A549 (cell line): ENCODE results near the gene CIAPIN1. TPM values are rescaled to one million over a fixed set of nuclear protein-coding genes. Genes with fewer than 3 reads are reported as not detected.

Experiments used
- ATAC-seq, 2 experiments: fragments of 200-7000 bp in 1 of 2; fragments of >200 bp in 1 of 2; cut with Nextera tagmentation in 1 of 2; cut with Tn5 transposase in 1 of 2; 3 replicates each; pipeline versions ENCODE4 v1.8.0 to v1.9.1; 2018 to 2020; ENCODE audit warnings: mild to moderate bottlenecking in 1 of 2, moderate library complexity in 1 of 2
- CTCF ChIA-PET: fragments of 300-600 bp; sonication (Branson Sonifier 250); formaldehyde crosslinking; extraction: SDS; loops from one replicate; lab custom pipeline; 2021; ENCODE audit warnings: antibody characterized with exemption, inconsistent platforms; lab: Yijun Ruan, JAX
- POLR2A ChIA-PET: fragments of 350-600 bp; formaldehyde crosslinking; extraction: SDS; loops from one replicate; lab custom pipeline; 2021; ENCODE audit warnings: antibody characterized with exemption, inconsistent platforms; lab: Yijun Ruan, JAX
- DNase-seq, 2 experiments: peaks; one replicate each; pipeline versions ENCODE4 v3.0.0 to v3.0.0-alpha.2; 2011 to 2016; ENCODE audit warnings: low read depth in 1 of 2, low spot score in 1 of 2
- FAIRE-seq: peaks from 2 replicates; lab custom pipeline; 2011; peaks lifted over from hg19 to GRCh38; lab: Jason Lieb, UNC
- H3K27ac ChIP-seq, 2 experiments: fragments of >200 bp; sonication (Bioruptor Twin); formaldehyde crosslinking; 3 replicates each; pipeline ENCODE4 v1.5.1; 2016 to 2017
- H3K4me1 ChIP-seq: fragments of >200 bp; sonication (Bioruptor Twin); formaldehyde crosslinking; 3 replicates; pipeline ENCODE4 v1.6.1; 2016
- H3K4me2 ChIP-seq: fragments of >200 bp; sonication (Bioruptor Twin); formaldehyde crosslinking; 3 replicates; pipeline ENCODE4 v1.6.1; 2016
- H3K4me3 ChIP-seq: fragments of >200 bp; sonication (Bioruptor Twin); formaldehyde crosslinking; 3 replicates; pipeline ENCODE4 v1.5.1; 2016
- H3K9me3 ChIP-seq: fragments of >200 bp; sonication (Bioruptor Twin); formaldehyde crosslinking; 3 replicates; pipeline ENCODE4 v1.6.1; 2016
- BCL3 ChIP-seq: fragments of >200 bp; sonication (Bioruptor Twin); formaldehyde crosslinking; IDR thresholded peaks from 3 replicates; pipeline ENCODE4 v1.6.1; 2016
- CBX2 ChIP-seq: fragments of 200-600 bp; sonication (generic); IDR thresholded peaks from 2 replicates; pipeline ENCODE4 v1.6.1; 2016; ENCODE audit warnings: low read depth, mild to moderate bottlenecking, borderline replicate concordance
- CBX8 ChIP-seq: fragments of 200-600 bp; sonication (generic); IDR thresholded peaks from 2 replicates; pipeline ENCODE4 v1.6.1; 2016
- CTCF ChIP-seq: fragments of >200 bp; sonication (Bioruptor Twin); formaldehyde crosslinking; IDR thresholded peaks from 3 replicates; pipeline ENCODE4 v1.5.1; 2016
- EP300 ChIP-seq, 2 experiments: fragments of >200 bp; sonication (Bioruptor Twin); formaldehyde crosslinking; IDR thresholded peaks; 2 replicates in 1 of 2; 3 replicates in 1 of 2; pipeline ENCODE4 v1.6.1; 2016 to 2017
- ESRRA ChIP-seq: fragments of 150-350 bp; IDR thresholded peaks from 2 replicates; pipeline ENCODE4 v1.6.1; 2014; ENCODE audit warnings: mild to moderate bottlenecking, low read length, borderline replicate concordance
- FOSB ChIP-seq: fragments of 250-450 bp; sonication (Bioruptor Pico); IDR thresholded peaks from 2 replicates; pipeline ENCODE4 v1.5.0; 2020; ENCODE audit warnings: mild to moderate bottlenecking, moderate library complexity
- FOSL2 ChIP-seq, 2 experiments: fragments of 450-650 bp in 1 of 2; fragments of >200 bp in 1 of 2; sonication (Bioruptor Twin) in 1 of 2; formaldehyde crosslinking; IDR thresholded peaks; 2 replicates each; pipeline versions ENCODE4 v1.5.0 to v1.6.1; 2016 to 2020; ENCODE audit warnings: mild to moderate bottlenecking in 1 of 2, moderate library complexity in 1 of 2
- HMGXB4 ChIP-seq: fragments of 250-450 bp; sonication (Bioruptor Pico); IDR thresholded peaks from 2 replicates; pipeline ENCODE4 v1.5.0; 2021; ENCODE audit warnings: mild to moderate bottlenecking, moderate library complexity, borderline replicate concordance
- HOXA7 ChIP-seq: fragments of 250-450 bp; sonication (Bioruptor Pico); IDR thresholded peaks from 2 replicates; pipeline ENCODE4 v1.5.0; 2020; ENCODE audit warnings: mild to moderate bottlenecking, moderate library complexity
- HOXB13 ChIP-seq: fragments of 250-450 bp; sonication (Bioruptor Pico); IDR thresholded peaks from 2 replicates; pipeline ENCODE4 v1.5.0; 2020; ENCODE audit warnings: low read depth, mild to moderate bottlenecking, moderate library complexity
- HOXB5 ChIP-seq: fragments of 250-450 bp; sonication (Bioruptor Pico); IDR thresholded peaks from 2 replicates; pipeline ENCODE4 v1.5.0; 2020; ENCODE audit warnings: mild to moderate bottlenecking, moderate library complexity
- JUNB ChIP-seq: fragments of >200 bp; sonication (Bioruptor Twin); formaldehyde crosslinking; IDR thresholded peaks from 2 replicates; pipeline ENCODE4 v1.6.1; 2016
- KDM1A ChIP-seq: fragments of 200-600 bp; sonication (generic); IDR thresholded peaks from 2 replicates; pipeline ENCODE4 v1.6.1; 2016; ENCODE audit warnings: low read depth, mild to moderate bottlenecking
- KDM5A ChIP-seq: fragments of 200-600 bp; sonication (generic); IDR thresholded peaks from 2 replicates; pipeline ENCODE4 v1.6.1; 2016; ENCODE audit warnings: antibody characterized with exemption, mild to moderate bottlenecking
- MAFK ChIP-seq: fragments of 450-650 bp; IDR thresholded peaks from 2 replicates; pipeline ENCODE4 v1.6.1; 2014; ENCODE audit not compliant: partially characterized antibody
- MAX ChIP-seq: IDR thresholded peaks from 2 replicates; pipeline ENCODE4 v1.6.1; 2012
- NFE2L2 ChIP-seq: fragments of 150-350 bp; conservative IDR thresholded peaks from 2 replicates; pipeline ENCODE4 v1.6.1; 2014; ENCODE audit warnings: low read length
- NPAS2 ChIP-seq: fragments of 250-450 bp; sonication (Bioruptor Pico); IDR thresholded peaks from 2 replicates; pipeline ENCODE4 v1.8.0; 2022; ENCODE audit warnings: mild to moderate bottlenecking, moderate library complexity, borderline replicate concordance
- PHF8 ChIP-seq: fragments of 200-600 bp; sonication (generic); IDR thresholded peaks from 2 replicates; pipeline ENCODE4 v1.6.1; 2016; ENCODE audit warnings: low read depth, mild to moderate bottlenecking, antibody characterized with exemption, moderate library complexity, borderline replicate concordance
- POLR2A ChIP-seq: IDR thresholded peaks from 2 replicates; pipeline ENCODE4 v1.6.1; 2012; ENCODE audit warnings: mild to moderate bottlenecking, low read length
- RCOR1 ChIP-seq: fragments of 150-350 bp; IDR thresholded peaks from 2 replicates; pipeline ENCODE4 v1.6.1; 2014; ENCODE audit warnings: antibody characterized with exemption, low read length, low read depth
- REST ChIP-seq: fragments of 200-600 bp; sonication (generic); IDR thresholded peaks from 2 replicates; pipeline ENCODE4 v1.6.1; 2016; ENCODE audit warnings: antibody characterized with exemption, mild to moderate bottlenecking, moderate library complexity
- SMC3 ChIP-seq: fragments of >200 bp; sonication (Bioruptor Twin); formaldehyde crosslinking; IDR thresholded peaks from 3 replicates; pipeline ENCODE4 v1.6.1; 2018; ENCODE audit warnings: inconsistent platforms
- SREBF2 ChIP-seq: fragments of 450-650 bp; IDR thresholded peaks from 2 replicates; pipeline ENCODE4 v1.6.1; 2014; ENCODE audit warnings: mild to moderate bottlenecking, moderate library complexity
- TFCP2L1 ChIP-seq: fragments of 250-450 bp; sonication (Bioruptor Pico); IDR thresholded peaks from 2 replicates; pipeline ENCODE4 v1.5.0; 2021; ENCODE audit warnings: mild to moderate bottlenecking
- TP53 ChIP-seq: fragments of 250-450 bp; sonication (Bioruptor Pico); IDR thresholded peaks from 2 replicates; pipeline ENCODE4 v1.5.0; 2021; ENCODE audit warnings: mild to moderate bottlenecking, moderate library complexity
- USF2 ChIP-seq: fragments of 450-650 bp; IDR thresholded peaks from 2 replicates; pipeline ENCODE4 v1.6.1; 2014; ENCODE audit warnings: antibody characterized with exemption
- ZFP36 ChIP-seq: fragments of 450-650 bp; IDR thresholded peaks from 2 replicates; pipeline ENCODE4 v1.6.1; 2014; ENCODE audit warnings: borderline replicate concordance; ENCODE audit not compliant: partially characterized antibody
- WGBS: methylation state at CpG from one replicate; pipeline ENCODE4 v1.1.6; 2017; ENCODE audit errors: missing lambda C conversion rate; 5-methylcytosine and 5-hydroxymethylcytosine counted together
- polyA plus RNA-seq, 4 experiments: library from polyadenylated mRNA; depleted of rRNA in 3 of 4; stranded (reverse); fragments of >200 nt; fragmentation: RNase III in 1 of 4; extraction: RNeasy Plus Mini Kit Qiagen cat#74134 plus additional on column Dnase treatment in 1 of 4; gene quantifications; 2 replicates in 3 of 4; 3 replicates in 1 of 4; pipeline ENCODE4 v1.2.3, GENCODE V29; 2011 to 2017

The CIAPIN1 gene
- polyA plus RNA-seq, 2 of the 4 experiments (the other 2 are of a cell fraction), result 71.5 to 101 TPM

- peak; percentile 85; the same call in 2 of the 3 replicates for TF ChIP-seq BCL3
- TF ChIP-seq FOSL2 (IDR thresholded peaks at IDR 0.05), result peak; percentile 23; the same call in 1 of the 2 replicates
- TF ChIP-seq FOSL2 (CRISPR knock-in tag; IDR thresholded peaks at IDR 0.05), result peak; percentile 67
- 0 out of 2 replicates have a peak, but pooled peaks have one; percentile 7 for TF ChIP-seq USF2
- peak; percentile 70 for TF ChIP-seq NPAS2 (CRISPR knock-in tag)
- TF ChIP-seq KDM1A, result no peak
- no peak for TF ChIP-seq NFE2L2
- TF ChIP-seq CBX8, result no peak
- TF ChIP-seq TFCP2L1, result peak; percentile 29; the same call in 1 of the 2 replicates
- TF ChIP-seq ZFP36, result no peak
- TF ChIP-seq REST, result no peak
- no peak for TF ChIP-seq FOSB (CRISPR knock-in tag)
- no peak for TF ChIP-seq PHF8
- TF ChIP-seq HOXB5 (CRISPR knock-in tag), result peak; percentile 35; the same call in 1 of the 2 replicates
- no peak for TF ChIP-seq POLR2A
- TF ChIP-seq CBX2, result no peak
These were observed 24.9 kb upstream of the CIAPIN1 start (continued) for GRCh38 chr16:57471852-57472664.

GRCh38 chr16:57471209-57471608 lies 24.0 kb upstream of the CIAPIN1 start:
- ChIA-PET POLR2A (interaction anchor here (0.6 to 3.0 kb wide), 4 partner anchors 9 to 118 kb away, joined by 6 to 25 read pairs (median 11); partner anchors contain the start of genes CIAPIN1, COQ9 and POLR2C), CTCF (interaction anchor here (0.7 to 3.1 kb wide), 8 partner anchors 9 to 53 kb away, joined by 3 to 24 read pairs (median 4); partner anchors contain the start of gene POLR2C)
- H3K9me3 ChIP-seq, result no peaks in the 10 kb centered on the region
- H3K4me2 ChIP-seq, result peak overlapping the region; percentile 87
- H3K4me3 ChIP-seq, result peak overlapping the region; percentile 26; the same call in 2 of the 3 replicates
- peak; percentile 14 to 19; a peak in 5 of 6 replicates for ATAC-seq
- FAIRE-seq, result no peak
- DNase-seq, result peak in 1 of 2 experiments; percentile 68
- peak overlapping the region; percentile 96 to 98 for H3K27ac ChIP-seq
- peaks cover 94% of the 10 kb centered on the region for H3K4me1 ChIP-seq
- 13% methylated on average over 1 of the region's 1 CpG for WGBS
- no peak for TF ChIP-seq KDM5A
- TF ChIP-seq SMC3, result no peak
- TF ChIP-seq TFCP2L1, result no peak
- TF ChIP-seq NPAS2 (CRISPR knock-in tag), result no peak
- TF ChIP-seq HOXA7 (CRISPR knock-in tag), result no peak
- TF ChIP-seq SREBF2, result no peak
- TF ChIP-seq RCOR1, result no peak
- no peak for TF ChIP-seq HOXB5 (CRISPR knock-in tag)
- TF ChIP-seq ESRRA, result no peak
- TF ChIP-seq HOXB13, result no peak
- TF ChIP-seq MAFK, result no peak
- no peak for TF ChIP-seq MAX
- TF ChIP-seq JUNB, result no peak
- no peak for TF ChIP-seq TP53 (CRISPR knock-in tag)
- TF ChIP-seq CTCF, result no peak
- TF ChIP-seq HMGXB4 (CRISPR knock-in tag), result no peak
- no peak for TF ChIP-seq EP300 (IDR thresholded peaks at IDR 0.05)
